Activated T-helper 17 cell treated with anti-CD3 and anti-CD28 coated beads, Interleukin-2, amount 50 U/mL, for 72 hours (primary cell): ENCODE measurements around the gene ASCC3. TPM values are rescaled to one million over a fixed set of nuclear protein-coding genes. Genes with fewer than 3 reads are reported as not detected.
"Not testable (repeated sequence)": the region's sequence is repeated elsewhere in the genome, so short reads cannot be mapped to it uniquely, and the experiment has no call there.

ENCODE experiments used
- ATAC-seq: fragments of 150-1000 bp; cut with Tn5 transposase; replicated peaks from 2 replicates; pipeline ENCODE4 v1.10.0; 2021; ENCODE audit warnings: mild to moderate bottlenecking, moderate library complexity
- H3K27ac Mint-ChIP-seq: one replicate; pipeline ENCODE4 v1.8.0; 2022; ENCODE audit warnings: mixed read lengths
- H3K27me3 Mint-ChIP-seq: one replicate; pipeline ENCODE4 v1.8.0; 2022; ENCODE audit warnings: mixed read lengths
- H3K36me3 Mint-ChIP-seq: one replicate; pipeline ENCODE4 v1.8.0; 2022; ENCODE audit warnings: low read depth, mild to moderate bottlenecking, mixed read lengths
- H3K4me1 Mint-ChIP-seq: one replicate; pipeline ENCODE4 v1.8.0; 2022; ENCODE audit warnings: mixed read lengths
- H3K4me3 Mint-ChIP-seq: one replicate; pipeline ENCODE4 v1.8.0; 2022; ENCODE audit warnings: mild to moderate bottlenecking, mixed read lengths
- H3K9me3 Mint-ChIP-seq: one replicate; pipeline ENCODE4 v1.8.0; 2022; ENCODE audit warnings: mixed read lengths
- total RNA-seq, 2 donors: library from RNA; stranded (reverse); gene quantifications; one replicate each; pipeline ENCODE4 v1.2.3, GENCODE V29; 2022

ASCC3 gene
- total RNA-seq, 2 donors from 2014 or later, result 58.0 to 87.2 TPM

DNA sequence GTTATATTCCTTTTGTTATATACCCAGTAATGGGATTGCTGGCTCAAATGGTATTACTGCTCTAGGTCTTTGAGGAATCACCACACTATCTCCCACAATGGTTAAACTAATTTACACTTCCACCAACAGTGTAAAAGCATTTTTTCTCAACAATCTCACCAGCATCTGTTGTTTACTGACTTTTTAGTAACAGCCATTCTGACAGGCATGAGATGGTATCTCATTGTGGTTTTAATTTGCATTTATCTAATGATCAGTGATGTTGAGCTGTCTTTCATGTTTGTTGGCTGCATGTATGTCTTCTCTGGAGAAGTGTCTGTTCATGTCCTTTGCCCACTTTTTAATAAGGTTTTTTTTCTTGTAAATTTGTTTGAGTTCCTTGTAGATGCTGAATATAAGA is 143.4 kb downstream of the ASCC3 start:
- not testable (repeated sequence) for H3K36me3 Mint-ChIP-seq, ATAC-seq, H3K4me3 Mint-ChIP-seq, H3K27me3 Mint-ChIP-seq, H3K27ac Mint-ChIP-seq, H3K9me3 Mint-ChIP-seq
- H3K4me1 Mint-ChIP-seq, result peaks cover 11% of the 10 kb centered on the region

DNA sequence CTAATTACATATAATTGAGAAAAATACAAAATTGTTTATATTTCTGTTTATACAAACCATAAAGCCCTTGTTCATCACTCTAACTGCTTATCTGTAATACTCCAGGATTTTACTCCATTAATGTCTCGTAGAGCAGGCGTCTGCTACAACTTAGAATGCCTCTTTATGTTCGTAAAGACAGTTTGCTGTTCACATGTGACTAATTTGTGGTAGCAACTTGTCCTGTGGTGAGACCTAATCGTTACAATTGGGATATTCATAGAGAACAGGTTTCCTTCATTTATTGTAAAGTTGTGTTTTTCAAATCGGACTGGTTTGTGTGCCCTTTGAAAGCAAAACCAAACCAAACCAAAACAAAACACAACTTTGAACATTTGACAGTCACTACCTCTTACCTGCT is 149.7 kb downstream of the ASCC3 start:
- H3K27ac Mint-ChIP-seq, result no peak overlapping the region
- peaks cover 20% of the 10 kb centered on the region for H3K36me3 Mint-ChIP-seq
- H3K4me1 Mint-ChIP-seq, result no peaks in the 10 kb centered on the region
- no peaks in the 10 kb centered on the region for H3K27me3 Mint-ChIP-seq
- ATAC-seq, result no peak
- H3K9me3 Mint-ChIP-seq, result no peaks in the 10 kb centered on the region
- no peak overlapping the region for H3K4me3 Mint-ChIP-seq

DNA sequence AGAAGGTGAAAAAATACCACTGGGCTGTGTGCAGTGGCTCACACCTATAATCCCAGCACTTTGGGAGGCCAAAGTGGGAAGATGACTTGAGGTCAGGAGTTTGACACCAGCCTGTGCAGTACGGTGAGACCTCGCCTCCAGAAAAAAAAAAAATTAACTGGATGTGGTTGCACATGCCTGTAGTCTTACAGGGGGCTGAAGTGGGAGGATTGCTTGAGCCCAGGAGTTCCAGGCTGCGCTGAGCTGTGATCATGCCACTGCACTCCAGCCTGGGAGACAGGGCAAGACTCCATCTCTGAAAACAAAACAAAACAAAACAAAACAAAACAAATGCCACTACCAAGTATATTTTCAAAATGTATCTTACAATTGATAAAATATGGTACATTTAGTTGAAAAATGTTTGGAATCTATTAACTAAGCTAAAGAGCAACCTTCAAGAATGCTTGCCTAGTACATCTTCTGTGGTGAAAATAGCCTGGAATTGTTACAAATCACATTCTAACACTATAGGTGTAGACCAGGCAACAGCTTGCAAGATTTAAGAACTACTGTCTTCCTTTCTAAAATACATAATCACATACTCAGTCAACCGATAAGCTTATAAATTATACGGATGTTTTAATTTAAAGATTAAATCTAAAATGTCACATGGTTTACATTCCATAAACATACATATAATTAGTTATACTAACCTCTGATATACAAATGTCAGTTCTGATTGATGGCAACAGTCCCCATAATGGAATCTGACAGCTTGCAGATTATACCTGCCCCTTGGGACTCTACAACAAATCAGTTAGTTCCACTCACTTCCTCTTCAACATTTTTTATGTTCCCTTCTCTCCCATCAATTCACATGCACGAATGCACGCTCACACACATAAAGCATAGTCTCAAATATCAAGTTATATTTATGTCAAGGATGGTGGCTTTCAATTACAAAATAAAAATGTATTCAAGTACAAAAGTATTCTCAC is 150.8 kb downstream of the ASCC3 start:
- Mint-ChIP-seq H3K4me1 (no peaks in the 10 kb centered on the region), H3K27me3 (no peaks in the 10 kb centered on the region)
- ATAC-seq, result no peak

DNA sequence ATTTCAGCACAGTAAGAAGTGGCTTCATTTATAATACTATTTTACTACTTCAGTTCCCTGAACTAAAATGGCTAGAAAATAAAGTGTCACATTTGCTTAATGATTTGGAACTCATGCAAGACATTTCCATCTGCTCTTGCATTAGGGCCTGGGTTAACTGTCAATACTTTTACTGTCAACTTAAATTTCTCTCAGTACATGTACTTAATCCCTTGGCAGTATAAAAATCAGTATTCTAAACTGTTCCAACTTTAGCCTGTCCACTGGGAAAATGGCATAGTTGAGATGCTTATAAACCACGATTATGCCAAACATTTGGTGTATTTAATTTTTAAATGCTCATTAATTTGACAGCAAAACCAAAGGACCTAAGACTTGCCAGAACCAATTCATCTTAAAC is 154.5 kb downstream of the ASCC3 start:
- H3K27me3 Mint-ChIP-seq, result no peaks in the 10 kb centered on the region
- H3K4me1 Mint-ChIP-seq, result peaks cover 8% of the 10 kb centered on the region
- no peak overlapping the region for H3K27ac Mint-ChIP-seq
- H3K4me3 Mint-ChIP-seq, result no peak overlapping the region
- H3K9me3 Mint-ChIP-seq, result peaks cover 3% of the 10 kb centered on the region
- ATAC-seq, result no peak
- H3K36me3 Mint-ChIP-seq, result peaks cover 54% of the 10 kb centered on the region

More for the DNA sequence above, 150.8 kb downstream of the ASCC3 start:
- H3K27ac Mint-ChIP-seq, result no peak overlapping the region
- peaks cover 27% of the 10 kb centered on the region for H3K36me3 Mint-ChIP-seq
- no peaks in the 10 kb centered on the region for H3K9me3 Mint-ChIP-seq
- H3K4me3 Mint-ChIP-seq, result no peak overlapping the region

DNA sequence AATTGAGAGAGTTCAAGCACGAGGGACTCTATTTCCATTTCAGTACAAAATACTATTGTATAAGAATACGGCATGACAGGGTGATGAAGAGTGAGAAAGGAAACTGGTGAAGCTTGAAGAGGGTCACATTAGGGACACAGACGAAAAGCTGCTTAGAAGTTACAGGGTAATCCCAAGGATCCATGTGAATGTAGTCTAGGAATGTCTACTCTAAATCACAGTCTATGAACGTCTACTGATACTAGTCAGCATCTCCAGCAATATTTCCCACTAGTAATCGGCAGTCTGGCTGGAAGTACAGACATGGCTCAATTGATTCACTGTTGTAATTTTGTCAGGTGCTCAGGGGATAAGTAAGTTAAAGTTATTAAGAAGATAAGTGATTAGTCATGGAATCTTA is 156.4 kb downstream of the ASCC3 start:
- Mint-ChIP-seq H3K4me1 (peaks cover 12% of the 10 kb centered on the region), H3K27ac (no peak overlapping the region), H3K4me3 (no peak overlapping the region), H3K9me3 (peaks cover 3% of the 10 kb centered on the region), H3K27me3 (no peaks in the 10 kb centered on the region), H3K36me3 (peaks cover 48% of the 10 kb centered on the region)
- ATAC-seq, result no peak

DNA sequence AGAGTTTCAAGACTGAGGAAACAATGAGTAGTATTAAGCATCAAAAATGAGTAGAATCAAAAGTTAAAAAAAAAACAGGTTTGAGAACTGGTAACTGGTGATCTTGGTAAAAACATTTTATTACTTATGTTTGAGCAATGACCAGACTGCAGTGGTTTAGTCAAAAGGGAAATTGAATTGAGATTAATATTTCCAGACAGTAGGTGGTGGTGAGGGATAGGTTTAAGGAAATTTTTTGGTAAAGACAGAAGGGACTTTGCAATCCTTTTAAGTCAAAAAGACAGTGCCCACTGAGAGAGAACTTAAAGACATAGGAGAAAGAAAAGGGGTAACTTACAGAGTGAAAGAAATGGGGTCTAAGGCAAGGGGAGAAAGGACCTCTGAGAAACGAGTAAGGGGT is 156.9 kb downstream of the ASCC3 start:
- H3K4me1 Mint-ChIP-seq, result peaks cover 12% of the 10 kb centered on the region
- no peaks in the 10 kb centered on the region for H3K27me3 Mint-ChIP-seq
- no peak overlapping the region for H3K27ac Mint-ChIP-seq
- H3K4me3 Mint-ChIP-seq, result no peak overlapping the region
- peaks cover 3% of the 10 kb centered on the region for H3K9me3 Mint-ChIP-seq
- no peak for ATAC-seq
- H3K36me3 Mint-ChIP-seq, result peaks cover 47% of the 10 kb centered on the region

DNA sequence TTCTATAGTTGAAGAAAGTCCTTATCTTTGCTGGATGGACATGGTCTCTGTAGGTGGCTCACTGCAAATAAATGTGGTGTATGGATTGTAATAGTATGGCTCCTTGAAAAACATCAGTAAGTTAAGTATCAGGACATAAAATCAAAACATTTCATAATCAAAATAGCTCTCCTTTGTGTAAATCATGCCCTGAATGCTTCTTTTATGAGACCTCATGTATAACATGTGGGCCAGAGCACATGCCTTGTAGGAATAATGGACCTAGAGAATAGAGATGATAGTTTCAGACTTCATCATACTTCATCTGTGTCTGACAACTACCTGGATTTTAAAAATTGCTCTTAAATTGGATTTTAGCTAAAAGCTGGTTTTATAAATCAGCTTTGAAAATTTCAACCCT is 159.9 kb downstream of the ASCC3 start:
- Mint-ChIP-seq H3K36me3 (peaks cover 51% of the 10 kb centered on the region), H3K9me3 (peaks cover 3% of the 10 kb centered on the region), H3K27ac (no peak overlapping the region), H3K4me1 (peaks cover 12% of the 10 kb centered on the region), H3K27me3 (no peaks in the 10 kb centered on the region), H3K4me3 (no peak overlapping the region)
- no peak for ATAC-seq

DNA sequence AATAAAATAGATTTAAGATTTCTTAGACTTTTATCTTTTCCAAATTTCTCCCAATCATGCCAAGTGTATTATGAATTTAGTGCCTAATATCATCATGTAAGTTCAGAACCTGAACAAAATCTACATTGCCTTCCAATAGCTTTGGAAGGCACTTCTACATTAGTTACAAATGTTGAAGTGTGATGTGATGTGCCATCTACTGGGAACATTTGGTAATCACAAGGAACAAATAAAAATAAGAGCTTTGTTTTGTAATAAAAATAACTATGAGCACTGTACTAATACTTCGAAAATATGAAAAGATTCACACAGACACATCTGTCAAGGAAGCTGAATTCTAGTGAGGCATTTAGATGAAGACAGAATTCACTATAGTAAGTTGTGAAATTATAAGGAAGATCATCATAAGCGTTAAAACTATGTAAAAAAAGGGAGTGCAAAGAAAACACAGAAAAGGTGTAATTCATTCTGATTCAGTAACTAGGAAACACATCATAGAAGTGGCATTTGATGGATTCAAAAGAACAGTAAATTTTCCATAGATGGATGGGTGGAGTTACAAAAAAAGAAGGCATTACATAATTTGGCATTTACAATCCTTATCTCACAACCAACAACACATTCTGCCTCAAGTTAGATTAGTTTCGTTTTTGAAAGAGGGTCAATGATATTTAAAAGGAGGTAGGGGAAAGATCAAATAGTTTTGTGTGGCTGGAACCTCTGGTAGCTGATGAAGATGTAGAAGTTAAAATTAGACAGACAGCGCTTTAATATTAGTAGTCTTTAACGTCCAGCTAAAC is 161.0 kb downstream of the ASCC3 start:
- Mint-ChIP-seq H3K9me3 (peaks cover 3% of the 10 kb centered on the region), H3K27ac (no peak overlapping the region), H3K4me3 (no peak overlapping the region), H3K27me3 (no peaks in the 10 kb centered on the region), H3K36me3 (peaks cover 42% of the 10 kb centered on the region), H3K4me1 (peaks cover 12% of the 10 kb centered on the region)
- no peak for ATAC-seq

DNA sequence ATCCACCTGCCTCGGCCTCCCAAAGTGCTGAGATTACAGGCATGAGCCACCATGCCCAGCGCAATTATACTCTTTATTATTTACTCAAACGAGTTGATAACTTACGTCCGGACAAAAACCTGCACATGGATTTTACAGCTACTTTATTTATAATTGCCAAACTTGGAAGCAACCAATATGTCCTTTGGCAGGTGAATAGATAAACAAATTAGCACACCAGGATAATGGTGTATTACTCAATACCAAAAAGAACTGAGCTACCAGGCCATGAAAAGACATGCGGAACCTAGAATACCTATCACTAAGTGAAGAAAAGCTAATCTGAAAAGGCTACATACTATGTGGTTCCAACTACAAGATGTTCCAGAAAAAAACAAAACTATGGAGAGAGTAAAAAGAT is 168.1 kb downstream of the ASCC3 start:
- H3K27ac Mint-ChIP-seq, result no peak overlapping the region
- H3K4me1 Mint-ChIP-seq, result peaks cover 4% of the 10 kb centered on the region
- ATAC-seq, result no peak
- H3K36me3 Mint-ChIP-seq, result peaks cover 53% of the 10 kb centered on the region
- H3K27me3 Mint-ChIP-seq, result no peaks in the 10 kb centered on the region
- H3K4me3 Mint-ChIP-seq, result no peak overlapping the region
- H3K9me3 Mint-ChIP-seq, result no peaks in the 10 kb centered on the region

DNA sequence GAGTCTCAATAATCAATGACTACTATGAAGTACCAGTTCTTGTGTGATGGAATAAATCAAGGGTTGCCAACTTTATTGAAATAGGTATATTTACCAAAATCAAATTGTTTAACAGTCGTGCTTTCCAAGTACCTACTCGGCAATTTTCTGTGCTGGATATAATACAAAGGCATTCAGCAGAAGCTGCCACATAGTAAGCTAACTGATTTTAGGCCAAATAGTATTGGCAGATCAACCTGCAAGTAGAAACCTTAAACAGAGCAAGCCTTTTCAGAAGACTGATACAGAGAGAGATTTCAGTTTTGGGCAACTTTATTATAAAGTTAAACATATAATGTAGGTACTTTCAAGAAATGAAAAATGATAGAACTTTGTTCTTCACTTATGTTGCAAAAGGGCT is 174.6 kb downstream of the ASCC3 start:
- H3K9me3 Mint-ChIP-seq, result peaks cover 7% of the 10 kb centered on the region
- no peak overlapping the region for H3K4me3 Mint-ChIP-seq
- H3K4me1 Mint-ChIP-seq, result peaks cover 9% of the 10 kb centered on the region
- ATAC-seq, result no peak
- no peaks in the 10 kb centered on the region for H3K27me3 Mint-ChIP-seq
- H3K36me3 Mint-ChIP-seq, result peaks cover 35% of the 10 kb centered on the region
- H3K27ac Mint-ChIP-seq, result no peak overlapping the region

DNA sequence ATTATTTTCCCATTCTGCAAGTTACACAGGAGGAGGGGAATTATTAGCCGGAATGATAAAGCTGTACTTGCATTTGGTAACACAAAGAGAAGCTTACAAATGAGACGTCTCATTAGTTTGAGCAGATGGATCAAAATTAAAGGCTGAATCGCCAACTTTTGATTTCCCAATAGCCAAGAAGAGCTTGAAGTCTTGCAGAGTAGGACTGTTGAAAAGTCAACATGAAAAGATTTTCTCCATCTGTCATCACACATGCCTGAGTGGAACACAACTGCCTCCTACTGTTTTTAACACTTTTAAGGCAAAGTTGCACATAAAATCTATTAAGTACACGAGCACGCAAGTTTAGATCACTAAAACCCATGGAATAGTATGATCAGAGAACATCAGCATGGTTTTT is 176.2 kb downstream of the ASCC3 start:
- ATAC-seq, result no peak
- H3K4me1 Mint-ChIP-seq, result peaks cover 13% of the 10 kb centered on the region
- peaks cover 11% of the 10 kb centered on the region for H3K9me3 Mint-ChIP-seq
- H3K36me3 Mint-ChIP-seq, result peaks cover 39% of the 10 kb centered on the region
- H3K27me3 Mint-ChIP-seq, result no peaks in the 10 kb centered on the region
- H3K4me3 Mint-ChIP-seq, result no peak overlapping the region
- H3K27ac Mint-ChIP-seq, result no peak overlapping the region

DNA sequence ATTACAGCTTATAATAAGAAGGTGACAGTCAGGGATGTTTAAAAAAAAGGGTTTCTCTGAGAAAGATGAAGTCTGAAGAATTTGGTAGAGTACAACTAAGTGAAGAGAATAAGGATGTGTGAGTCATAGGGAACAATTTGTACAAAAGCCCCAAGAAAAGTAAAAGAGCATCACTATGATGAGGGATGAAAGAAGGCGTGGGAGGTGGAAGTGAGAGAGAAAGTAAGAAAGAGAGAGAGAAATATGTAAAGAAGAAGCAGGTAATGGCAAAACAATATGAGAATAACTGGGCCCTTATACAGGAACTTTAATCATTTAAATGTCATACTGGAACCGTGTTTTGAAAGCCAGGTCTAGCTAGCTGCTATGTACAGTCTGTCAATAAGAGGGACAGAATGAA is 179.4 kb downstream of the ASCC3 start:
- peak; percentile 92 for ATAC-seq
- Mint-ChIP-seq H3K36me3 (peaks cover 42% of the 10 kb centered on the region), H3K4me3 (peak overlapping the region; percentile 35), H3K27ac (peak overlapping the region; percentile 67), H3K9me3 (peaks cover 17% of the 10 kb centered on the region), H3K27me3 (no peaks in the 10 kb centered on the region), H3K4me1 (peaks cover 13% of the 10 kb centered on the region)

DNA sequence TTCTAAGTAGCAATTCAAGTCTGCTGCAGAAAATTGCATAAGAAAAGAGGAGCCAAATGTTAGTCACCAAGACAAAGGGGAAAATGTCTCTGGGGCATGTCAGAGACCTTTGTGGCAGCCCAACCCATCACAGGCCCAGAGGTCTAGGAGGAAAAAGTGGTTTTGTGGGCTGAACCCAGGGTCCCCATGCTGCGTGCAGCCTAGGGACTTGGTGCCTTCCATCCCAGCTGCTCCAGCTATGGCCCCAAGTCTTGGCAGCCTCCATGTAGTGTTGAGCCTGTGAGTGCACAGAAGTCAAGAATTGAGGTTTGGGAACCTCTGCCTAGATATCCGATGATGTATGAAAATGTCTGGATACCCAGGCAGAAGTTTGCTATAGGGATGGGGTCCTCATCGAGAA is 181.1 kb downstream of the ASCC3 start:
- Mint-ChIP-seq H3K4me1 (peaks cover 13% of the 10 kb centered on the region), H3K4me3 (no peak overlapping the region), H3K27me3 (no peaks in the 10 kb centered on the region), H3K27ac (no peak overlapping the region), H3K9me3 (peaks cover 17% of the 10 kb centered on the region), H3K36me3 (peaks cover 32% of the 10 kb centered on the region)
- no peak for ATAC-seq

DNA sequence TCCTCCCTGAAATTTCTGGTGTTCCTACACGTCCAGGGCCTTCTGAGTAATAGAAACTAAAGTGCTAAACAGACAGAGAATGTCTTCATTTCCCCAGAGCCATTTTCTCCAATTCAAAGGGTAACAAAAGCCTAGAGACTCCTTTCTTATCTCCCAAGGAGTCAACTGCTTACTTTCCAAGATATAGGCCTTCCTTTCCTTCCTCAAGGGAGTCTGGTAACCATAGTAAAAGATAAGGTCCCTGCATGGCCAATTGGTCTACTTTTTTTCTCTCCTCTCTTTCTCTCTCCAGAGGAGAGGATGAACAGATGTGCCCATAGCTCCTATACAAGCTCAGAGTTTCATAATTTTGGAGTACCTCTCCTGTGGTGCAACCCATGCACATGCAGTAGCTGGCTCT is 185.7 kb downstream of the ASCC3 start:
- Mint-ChIP-seq H3K9me3 (peaks cover 6% of the 10 kb centered on the region), H3K4me1 (no peaks in the 10 kb centered on the region), H3K27ac (no peak overlapping the region), H3K27me3 (no peaks in the 10 kb centered on the region), H3K36me3 (peaks cover 11% of the 10 kb centered on the region), H3K4me3 (no peak overlapping the region)
- no peak for ATAC-seq
